Measurements from ENCODE around the gene TBKBP1.

DNA sequence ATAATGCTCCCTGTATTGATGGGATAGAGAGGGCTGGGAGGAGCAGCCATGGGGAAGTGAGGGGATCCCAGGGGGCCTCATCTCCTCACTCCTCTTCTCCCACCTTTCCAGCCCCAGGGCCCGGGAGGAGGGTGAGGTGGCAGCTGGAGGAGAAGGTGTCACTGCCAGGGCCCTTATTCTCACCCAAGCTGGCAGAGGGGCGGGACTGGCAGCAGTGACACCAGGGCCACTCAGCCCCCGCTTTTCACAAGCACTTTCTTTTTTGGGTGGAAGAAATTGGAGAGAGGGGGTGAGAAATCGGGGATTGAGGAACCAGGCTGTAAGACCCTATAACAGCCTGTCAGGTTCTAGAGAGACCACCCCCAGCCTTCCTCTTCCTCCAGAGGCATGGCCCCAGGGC, 36.7 kb downstream of the TBKBP1 start:
- TF ChIP-seq TAF1 (conservative IDR thresholded peaks at IDR 0.05), result no peak
- TF ChIP-seq YY1 (IDR thresholded peaks at IDR 0.05), result no peak
- TF ChIP-seq, protein P1, sequence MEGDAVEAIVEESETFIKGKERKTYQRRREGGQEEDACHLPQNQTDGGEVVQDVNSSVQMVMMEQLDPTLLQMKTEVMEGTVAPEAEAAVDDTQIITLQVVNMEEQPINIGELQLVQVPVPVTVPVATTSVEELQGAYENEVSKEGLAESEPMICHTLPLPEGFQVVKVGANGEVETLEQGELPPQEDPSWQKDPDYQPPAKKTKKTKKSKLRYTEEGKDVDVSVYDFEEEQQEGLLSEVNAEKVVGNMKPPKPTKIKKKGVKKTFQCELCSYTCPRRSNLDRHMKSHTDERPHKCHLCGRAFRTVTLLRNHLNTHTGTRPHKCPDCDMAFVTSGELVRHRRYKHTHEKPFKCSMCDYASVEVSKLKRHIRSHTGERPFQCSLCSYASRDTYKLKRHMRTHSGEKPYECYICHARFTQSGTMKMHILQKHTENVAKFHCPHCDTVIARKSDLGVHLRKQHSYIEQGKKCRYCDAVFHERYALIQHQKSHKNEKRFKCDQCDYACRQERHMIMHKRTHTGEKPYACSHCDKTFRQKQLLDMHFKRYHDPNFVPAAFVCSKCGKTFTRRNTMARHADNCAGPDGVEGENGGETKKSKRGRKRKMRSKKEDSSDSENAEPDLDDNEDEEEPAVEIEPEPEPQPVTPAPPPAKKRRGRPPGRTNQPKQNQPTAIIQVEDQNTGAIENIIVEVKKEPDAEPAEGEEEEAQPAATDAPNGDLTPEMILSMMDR (IDR thresholded peaks at IDR 0.05; ENCODE audit: low read depth, low read length, missing input control), result no peak
- no peak for TF ChIP-seq RAD21 (IDR thresholded peaks at IDR 0.05)
- no peak for TF ChIP-seq GABPA (IDR thresholded peaks at IDR 0.05 in 1 of 2, conservative IDR thresholded peaks at IDR 0.05 in 1 of 2)
- no peak for TF ChIP-seq ATF3 (IDR thresholded peaks at IDR 0.05)
- no peak for TF ChIP-seq EGR1 (IDR thresholded peaks at IDR 0.05; ENCODE audit: low read depth in 2 of 2)
